Measurements from ENCODE around the gene CTIF.
A peak's percentile ranks its signal among the peaks of the same experiment; 100 is the strongest.

- TF ChIP-seq CTCF (IDR thresholded peaks at IDR 0.05): no peak
- peak; percentile 33 to 46 for TF ChIP-seq POLR2A (IDR thresholded peaks at IDR 0.05)
These were observed 2.4 kb downstream of the CTIF start for GRCh38 chr18:48541026-48541746.
